HCT116 (cell line): Measurements from ENCODE around the gene PCDH19.

Experiments used
- RAD21 ChIP-seq: IDR thresholded peaks from 2 replicates; pipeline ENCODE4 v1.6.1; 2012; ENCODE audit warnings: low read depth, mild to moderate bottlenecking
- TF ChIP-seq, protein P1 (sequence below), 3 experiments: fragments of 200-600 bp in 1 of 3; sonication (generic) in 1 of 3; IDR thresholded peaks in 2 of 3; conservative IDR thresholded peaks in 1 of 3; 2 replicates each; pipeline ENCODE4 v1.5.1; 2012 to 2017; ENCODE audit warnings: low read depth in 2 of 3, low read length in 2 of 3, antibody characterized with exemption in 1 of 3, borderline replicate concordance in 1 of 3, control low read depth in 1 of 3, mild to moderate bottlenecking in 1 of 3, mixed read lengths in 1 of 3, mixed run types in 1 of 3, moderate library complexity in 1 of 3; ENCODE audit not compliant: insufficient read depth in 1 of 3

DNA sequence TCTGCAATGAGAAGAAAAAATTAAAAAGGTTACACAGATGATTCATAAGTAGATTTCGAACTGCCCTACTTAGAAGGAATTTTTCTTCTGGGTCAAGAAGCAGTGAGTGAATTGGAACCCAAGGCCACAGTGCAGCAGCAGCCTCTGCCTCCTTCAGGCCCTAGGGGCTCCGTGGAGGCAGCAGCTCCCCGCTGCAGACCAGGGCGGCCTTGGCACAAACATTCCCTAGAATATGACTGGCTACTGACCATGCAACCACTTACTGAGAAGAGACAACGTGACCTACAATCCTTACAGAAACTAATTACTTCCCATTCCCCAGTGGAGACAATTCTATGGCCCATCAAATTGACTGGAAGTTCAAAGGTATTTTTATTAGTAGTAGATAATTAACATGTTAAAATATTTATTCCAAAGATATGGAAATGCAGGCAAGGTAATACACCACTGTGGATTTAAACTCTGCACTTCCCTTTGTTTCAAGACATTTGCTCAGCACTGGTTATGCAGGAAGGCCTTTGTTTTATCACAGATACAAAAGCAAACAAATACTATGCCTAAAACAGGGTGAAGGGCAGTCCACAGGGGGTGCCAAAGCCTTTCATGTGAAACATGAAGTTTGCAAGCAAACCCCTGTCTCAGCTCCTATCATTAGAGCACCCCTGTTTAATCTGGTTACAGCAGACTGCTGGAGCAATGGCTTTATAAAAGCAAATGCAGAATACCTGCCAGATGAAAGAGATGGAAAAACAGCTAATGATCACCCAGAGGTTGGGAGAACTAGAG, 59.2 kb downstream of the PCDH19 start:
- TF ChIP-seq, protein P1, sequence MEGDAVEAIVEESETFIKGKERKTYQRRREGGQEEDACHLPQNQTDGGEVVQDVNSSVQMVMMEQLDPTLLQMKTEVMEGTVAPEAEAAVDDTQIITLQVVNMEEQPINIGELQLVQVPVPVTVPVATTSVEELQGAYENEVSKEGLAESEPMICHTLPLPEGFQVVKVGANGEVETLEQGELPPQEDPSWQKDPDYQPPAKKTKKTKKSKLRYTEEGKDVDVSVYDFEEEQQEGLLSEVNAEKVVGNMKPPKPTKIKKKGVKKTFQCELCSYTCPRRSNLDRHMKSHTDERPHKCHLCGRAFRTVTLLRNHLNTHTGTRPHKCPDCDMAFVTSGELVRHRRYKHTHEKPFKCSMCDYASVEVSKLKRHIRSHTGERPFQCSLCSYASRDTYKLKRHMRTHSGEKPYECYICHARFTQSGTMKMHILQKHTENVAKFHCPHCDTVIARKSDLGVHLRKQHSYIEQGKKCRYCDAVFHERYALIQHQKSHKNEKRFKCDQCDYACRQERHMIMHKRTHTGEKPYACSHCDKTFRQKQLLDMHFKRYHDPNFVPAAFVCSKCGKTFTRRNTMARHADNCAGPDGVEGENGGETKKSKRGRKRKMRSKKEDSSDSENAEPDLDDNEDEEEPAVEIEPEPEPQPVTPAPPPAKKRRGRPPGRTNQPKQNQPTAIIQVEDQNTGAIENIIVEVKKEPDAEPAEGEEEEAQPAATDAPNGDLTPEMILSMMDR (IDR thresholded peaks at IDR 0.05 in 2 of 3, conservative IDR thresholded peaks at IDR 0.05 in 1 of 3; ENCODE audit: borderline replicate concordance in 1 of 3, insufficient read depth in 1 of 3, low read depth in 2 of 3, low read length in 2 of 3), result no peak
- no peak for TF ChIP-seq RAD21
